GM18498 (cell line): ENCODE data around the gene GPHN.

ENCODE experiments used
- ATAC-seq: cut with Tn5 transposase; IDR thresholded peaks from one replicate; pipeline ENCODE4 v1.9.1; 2021; ENCODE audit warnings: mild to moderate bottlenecking, moderate library complexity; ENCODE audit not compliant: unreplicated experiment

GPHN gene

GRCh38 chr14:66596241-66596985 is 88.5 kb downstream of the GPHN start:
- no peak for ATAC-seq

- no peak for ATAC-seq
Measured at GRCh38 chr14:66600416-66600815, 92.5 kb downstream of the GPHN start.

GRCh38 chr14:66601932-66602578 is 94.1 kb downstream of the GPHN start:
- no peak for ATAC-seq

GRCh38 chr14:66603945-66604344 is 96.0 kb downstream of the GPHN start:
- ATAC-seq: no peak

GRCh38 chr14:66606826-66607225 is 98.9 kb downstream of the GPHN start:
- no peak for ATAC-seq

GRCh38 chr14:66610154-66610563 is 102.2 kb downstream of the GPHN start:
- ATAC-seq: no peak

GRCh38 chr14:66613344-66613743 is 105.4 kb downstream of the GPHN start:
- ATAC-seq: no peak

GRCh38 chr14:66619952-66620351 is 112.0 kb downstream of the GPHN start:
- peak; percentile 50 for ATAC-seq

- ATAC-seq: no peak
Measured at GRCh38 chr14:66623838-66624237, 115.9 kb downstream of the GPHN start.

- ATAC-seq: peak; percentile 74
Measured at GRCh38 chr14:66624336-66624937, 116.5 kb downstream of the GPHN start.

GRCh38 chr14:66628636-66629035 is 120.7 kb downstream of the GPHN start:
- no peak for ATAC-seq

GRCh38 chr14:66629499-66629898 is 121.6 kb downstream of the GPHN start:
- no peak for ATAC-seq

GRCh38 chr14:66634876-66635275 is 126.9 kb downstream of the GPHN start:
- ATAC-seq: no peak

- no peak for ATAC-seq
Measured at GRCh38 chr14:66635435-66635834, 127.5 kb downstream of the GPHN start.

GRCh38 chr14:66636240-66636639 is 128.3 kb downstream of the GPHN start:
- ATAC-seq: no peak

GRCh38 chr14:66638689-66639088 is 130.7 kb downstream of the GPHN start:
- no peak for ATAC-seq

GRCh38 chr14:66641861-66642635 is 134.1 kb downstream of the GPHN start:
- ATAC-seq: no peak

- no peak for ATAC-seq
Measured at GRCh38 chr14:66643344-66643743, 135.4 kb downstream of the GPHN start.

- ATAC-seq: no peak
Measured at GRCh38 chr14:66645716-66646115, 137.8 kb downstream of the GPHN start.

- peak; percentile 53 for ATAC-seq
Measured at GRCh38 chr14:66649498-66649897, 141.6 kb downstream of the GPHN start.

- ATAC-seq: no peak
Measured at GRCh38 chr14:66650491-66650911, 142.6 kb downstream of the GPHN start.
